Chondrocyte (in vitro differentiated cells): ENCODE measurements around the gene PAK2. TPM values are rescaled to one million over a fixed set of nuclear protein-coding genes. Genes with fewer than 3 reads are reported as not detected.
"Not testable (repeated sequence)": the region's sequence is repeated elsewhere in the genome, so short reads cannot be mapped to it uniquely, and the experiment has no call there.

Experiments
- DNase-seq: peaks from one replicate; pipeline ENCODE4 v3.0.0; 2021; ENCODE audit warnings: mixed read lengths, low spot score
- H3K27ac Mint-ChIP-seq: one replicate; pipeline ENCODE4 v1.8.0; 2021; ENCODE audit warnings: mild to moderate bottlenecking, moderate library complexity, mixed read lengths; ENCODE audit not compliant: unreplicated experiment
- H3K27me3 Mint-ChIP-seq: 2 replicates; pipeline ENCODE4 v1.8.0; 2021; ENCODE audit warnings: low read depth, mixed read lengths
- H3K36me3 Mint-ChIP-seq: 2 replicates; pipeline ENCODE4 v1.8.0; 2021; ENCODE audit warnings: low read depth, mixed read lengths
- H3K4me1 Mint-ChIP-seq: 2 replicates; pipeline ENCODE4 v1.8.0; 2021; ENCODE audit warnings: low read depth, mild to moderate bottlenecking, mixed read lengths
- H3K4me3 Mint-ChIP-seq: one replicate; pipeline ENCODE4 v1.8.0; 2021; ENCODE audit warnings: mild to moderate bottlenecking, moderate library complexity, mixed read lengths; ENCODE audit not compliant: unreplicated experiment
- H3K9me3 Mint-ChIP-seq: 2 replicates; pipeline ENCODE4 v1.8.0; 2021; ENCODE audit warnings: low read depth, mixed read lengths
- total RNA-seq: library from RNA; stranded (reverse); gene quantifications from 3 replicates; pipeline ENCODE4 v1.2.1, GENCODE V29; 2021
- TF ChIP-seq, protein P1 (sequence below): fragments of 200-600 bp; sonication (generic); IDR thresholded peaks from 2 replicates; pipeline ENCODE4 v1.5.0; 2021; ENCODE audit warnings: antibody characterized with exemption, mild to moderate bottlenecking, moderate library complexity

PAK2 gene
- total RNA-seq, 1 donor from 2014 or later = 90.3 TPM

DNA sequence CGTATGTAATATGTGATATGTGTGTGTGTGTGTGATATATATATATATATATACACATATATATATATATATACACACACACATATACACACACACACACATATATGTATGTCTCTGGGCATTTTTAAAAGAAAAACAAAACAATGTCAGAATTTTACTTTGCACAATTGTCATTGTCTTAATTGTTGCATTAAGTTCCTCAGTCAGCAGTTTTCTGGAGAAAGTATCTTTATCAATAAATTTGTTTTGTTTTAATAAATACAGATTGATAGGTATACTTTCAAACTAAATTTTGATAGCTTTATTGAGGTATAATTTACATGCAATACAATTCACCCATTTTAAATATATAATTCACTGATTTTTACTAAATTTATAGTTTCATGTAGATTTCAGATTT, 65.1 kb downstream of the PAK2 start:
- no peaks in the 10 kb centered on the region for H3K9me3 Mint-ChIP-seq
- no peak overlapping the region for H3K27ac Mint-ChIP-seq
- peaks cover 26% of the 10 kb centered on the region for H3K36me3 Mint-ChIP-seq
- H3K4me3 Mint-ChIP-seq = no peak overlapping the region
- TF ChIP-seq, protein P1, sequence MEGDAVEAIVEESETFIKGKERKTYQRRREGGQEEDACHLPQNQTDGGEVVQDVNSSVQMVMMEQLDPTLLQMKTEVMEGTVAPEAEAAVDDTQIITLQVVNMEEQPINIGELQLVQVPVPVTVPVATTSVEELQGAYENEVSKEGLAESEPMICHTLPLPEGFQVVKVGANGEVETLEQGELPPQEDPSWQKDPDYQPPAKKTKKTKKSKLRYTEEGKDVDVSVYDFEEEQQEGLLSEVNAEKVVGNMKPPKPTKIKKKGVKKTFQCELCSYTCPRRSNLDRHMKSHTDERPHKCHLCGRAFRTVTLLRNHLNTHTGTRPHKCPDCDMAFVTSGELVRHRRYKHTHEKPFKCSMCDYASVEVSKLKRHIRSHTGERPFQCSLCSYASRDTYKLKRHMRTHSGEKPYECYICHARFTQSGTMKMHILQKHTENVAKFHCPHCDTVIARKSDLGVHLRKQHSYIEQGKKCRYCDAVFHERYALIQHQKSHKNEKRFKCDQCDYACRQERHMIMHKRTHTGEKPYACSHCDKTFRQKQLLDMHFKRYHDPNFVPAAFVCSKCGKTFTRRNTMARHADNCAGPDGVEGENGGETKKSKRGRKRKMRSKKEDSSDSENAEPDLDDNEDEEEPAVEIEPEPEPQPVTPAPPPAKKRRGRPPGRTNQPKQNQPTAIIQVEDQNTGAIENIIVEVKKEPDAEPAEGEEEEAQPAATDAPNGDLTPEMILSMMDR = no peak
- H3K4me1 Mint-ChIP-seq = peaks cover 5% of the 10 kb centered on the region
- DNase-seq = no peak
- no peaks in the 10 kb centered on the region for H3K27me3 Mint-ChIP-seq

DNA sequence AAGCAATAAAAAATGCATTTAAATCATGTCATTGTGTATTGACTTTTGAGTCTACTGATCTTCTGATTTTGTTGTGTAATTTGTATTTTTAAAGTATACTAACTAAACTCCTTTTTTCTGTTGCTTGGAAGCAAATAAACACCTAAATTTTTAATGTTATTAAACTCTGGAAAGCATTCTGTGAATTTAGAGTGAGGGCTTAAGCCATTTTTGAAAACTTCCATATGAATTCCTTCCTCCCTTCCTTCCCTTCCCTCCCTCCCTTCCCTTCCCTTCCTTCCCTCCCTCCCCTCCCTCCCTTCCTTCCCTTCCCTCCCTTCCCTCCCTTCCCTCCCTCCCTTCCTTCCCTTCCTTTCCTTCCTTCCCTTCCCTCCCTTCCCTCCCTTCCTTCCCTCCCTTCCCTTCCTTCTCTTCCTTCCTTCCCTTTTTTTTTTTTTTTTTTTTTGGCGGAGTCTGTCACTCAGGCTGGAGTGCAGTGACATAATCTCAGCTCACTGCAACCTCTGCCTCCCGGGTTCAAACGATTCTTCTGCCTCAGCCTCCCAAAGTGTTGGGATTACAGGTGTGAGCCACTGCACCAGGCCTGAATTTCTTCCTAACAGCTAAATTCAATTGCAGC, 71.4 kb downstream of the PAK2 start:
- H3K9me3 Mint-ChIP-seq = no peaks in the 10 kb centered on the region
- H3K4me3 Mint-ChIP-seq = no peak overlapping the region
- no peak for DNase-seq
- peaks cover 36% of the 10 kb centered on the region for H3K36me3 Mint-ChIP-seq
- no peak overlapping the region for H3K27ac Mint-ChIP-seq
- peaks cover 13% of the 10 kb centered on the region for H3K4me1 Mint-ChIP-seq
- TF ChIP-seq, protein P1 = no peak
- H3K27me3 Mint-ChIP-seq = no peaks in the 10 kb centered on the region

DNA sequence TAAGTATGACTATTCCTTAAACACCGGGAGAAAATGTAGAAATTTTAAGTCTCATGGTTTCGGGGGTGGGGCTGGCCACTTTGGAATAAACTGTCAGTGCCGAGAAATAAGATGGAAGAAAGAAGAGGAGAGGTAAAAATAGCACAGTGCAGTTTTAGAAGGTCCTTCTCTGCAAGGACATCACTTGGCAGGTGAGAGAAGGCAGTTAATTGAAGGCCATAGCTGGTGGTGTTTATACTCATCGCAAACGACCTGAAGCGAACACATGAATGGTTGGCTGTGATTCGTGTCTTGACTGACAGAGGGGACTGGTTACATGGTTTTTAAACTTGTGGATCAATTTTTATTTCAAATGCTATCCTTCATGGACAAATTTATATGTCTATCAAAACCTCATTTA, 73.2 kb downstream of the PAK2 start:
- Mint-ChIP-seq H3K4me1 (peaks cover 9% of the 10 kb centered on the region), H3K27me3 (no peaks in the 10 kb centered on the region), H3K4me3 (no peak overlapping the region), H3K9me3 (no peaks in the 10 kb centered on the region), H3K27ac (no peak overlapping the region), H3K36me3 (peaks cover 26% of the 10 kb centered on the region)
- no peak for DNase-seq
- TF ChIP-seq, protein P1 = no peak

DNA sequence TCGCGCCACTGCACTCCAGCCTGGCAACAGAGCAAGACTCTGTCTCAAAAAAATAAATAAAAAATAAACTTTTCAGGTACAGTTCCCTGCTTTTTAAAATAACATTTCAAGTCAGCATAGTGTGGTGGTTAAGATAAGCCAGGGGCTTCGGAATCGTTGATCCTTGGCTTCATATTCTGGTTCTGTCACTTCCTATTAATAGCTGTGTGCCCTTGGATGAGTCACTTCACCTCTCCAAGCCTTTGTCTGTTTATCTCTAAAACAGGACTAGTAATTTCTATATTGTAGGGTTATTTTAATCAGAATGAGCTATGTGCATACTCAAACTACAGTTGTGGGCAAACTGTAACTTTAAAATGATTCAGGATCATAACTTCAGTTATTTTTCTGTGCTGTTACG, 74.2 kb downstream of the PAK2 start:
- Mint-ChIP-seq H3K4me1 (peaks cover 8% of the 10 kb centered on the region), H3K27ac (peak overlapping the region; percentile 49), H3K4me3 (no peak overlapping the region), H3K36me3 (peaks cover 22% of the 10 kb centered on the region), H3K27me3 (no peaks in the 10 kb centered on the region), H3K9me3 (no peaks in the 10 kb centered on the region)
- TF ChIP-seq, protein P1 = no peak
- DNase-seq = no peak

DNA sequence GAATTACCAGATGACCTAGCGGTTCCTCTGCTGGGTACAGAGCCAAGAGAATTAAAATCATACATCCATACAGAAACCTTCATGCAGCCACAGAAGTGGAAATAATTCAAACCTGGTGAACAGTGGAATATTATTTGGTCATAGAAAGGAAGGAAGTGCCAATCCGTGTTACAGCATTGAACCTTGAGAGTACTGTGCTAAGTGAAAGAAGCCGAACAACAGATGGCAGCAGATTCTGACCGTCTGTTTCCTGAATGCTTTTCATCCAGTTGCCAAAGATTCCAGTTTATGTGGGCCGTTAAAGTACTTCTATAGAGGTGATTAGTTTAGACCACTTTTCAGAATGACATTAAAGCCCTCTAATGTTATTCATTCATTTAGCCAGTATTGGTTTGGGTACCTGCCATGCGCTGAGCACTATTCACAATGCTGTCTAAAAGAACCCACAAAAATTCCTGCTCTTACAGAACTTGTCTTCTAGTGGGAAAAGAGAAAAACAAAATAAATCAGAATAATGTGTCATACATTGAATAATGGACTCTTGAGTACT, 82.2 kb downstream of the PAK2 start:
- TF ChIP-seq, protein P1 = no peak
- no peaks in the 10 kb centered on the region for H3K27me3 Mint-ChIP-seq
- H3K4me1 Mint-ChIP-seq = no peaks in the 10 kb centered on the region
- no peak overlapping the region for H3K27ac Mint-ChIP-seq
- H3K4me3 Mint-ChIP-seq = no peak overlapping the region
- H3K36me3 Mint-ChIP-seq = peaks cover 40% of the 10 kb centered on the region
- no peak for DNase-seq
- peaks cover 3% of the 10 kb centered on the region for H3K9me3 Mint-ChIP-seq

DNA sequence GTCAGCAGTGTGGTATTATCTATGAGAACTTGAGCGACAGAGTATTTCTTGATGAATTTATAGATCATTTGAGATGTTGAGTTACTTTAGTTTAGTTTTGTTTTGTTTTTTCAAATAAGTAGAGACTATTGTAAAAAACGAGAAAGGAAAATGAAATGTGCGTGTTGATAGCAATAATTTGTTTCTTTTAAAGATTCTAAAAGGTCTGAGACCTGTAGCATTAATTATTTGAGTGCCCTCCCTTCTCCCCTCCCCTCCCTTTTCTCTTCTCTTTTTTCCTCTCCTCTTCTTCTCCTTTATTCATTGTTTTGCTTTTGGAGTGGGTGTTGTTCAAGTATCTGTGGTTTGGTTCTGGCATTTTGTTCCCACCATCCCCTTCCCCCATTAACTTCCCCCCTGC, 90.0 kb downstream of the PAK2 start:
- not testable (repeated sequence) for H3K9me3 Mint-ChIP-seq, DNase-seq, H3K27me3 Mint-ChIP-seq, H3K27ac Mint-ChIP-seq, H3K4me1 Mint-ChIP-seq, H3K4me3 Mint-ChIP-seq
- H3K36me3 Mint-ChIP-seq = peaks cover 20% of the 10 kb centered on the region
